Measurements from ENCODE around the gene UCN3.

UCN3 gene

GRCh38 chr10:5413012-5413938 is 48.5 kb downstream of the UCN3 start:
- H3K27ac Mint-ChIP-seq, result no peak overlapping the region
- peaks cover 3% of the 10 kb centered on the region for H3K27me3 Mint-ChIP-seq (ENCODE audit: low read depth, poor library complexity)
- no peak for DNase-seq
- H3K4me1 Mint-ChIP-seq, result peaks cover 4% of the 10 kb centered on the region
- peaks cover 42% of the 10 kb centered on the region for H3K9me3 Mint-ChIP-seq
- no peaks in the 10 kb centered on the region for H3K36me3 Mint-ChIP-seq (ENCODE audit: low read depth)
- no peak for TF ChIP-seq CTCF (IDR thresholded peaks at IDR 0.05)
- no peak overlapping the region for H3K4me3 Mint-ChIP-seq

- Mint-ChIP-seq H3K36me3 (ENCODE audit: low read depth) (no peaks in the 10 kb centered on the region), H3K9me3 (peaks cover 61% of the 10 kb centered on the region), H3K27me3 (ENCODE audit: low read depth, poor library complexity) (no peaks in the 10 kb centered on the region), H3K27ac (no peak overlapping the region), H3K4me1 (peaks cover 3% of the 10 kb centered on the region), H3K4me3 (no peak overlapping the region)
- TF ChIP-seq CTCF (IDR thresholded peaks at IDR 0.05), result no peak
- no peak for DNase-seq
Observed at GRCh38 chr10:5416981-5417380, 52.2 kb downstream of the UCN3 start.

DNA sequence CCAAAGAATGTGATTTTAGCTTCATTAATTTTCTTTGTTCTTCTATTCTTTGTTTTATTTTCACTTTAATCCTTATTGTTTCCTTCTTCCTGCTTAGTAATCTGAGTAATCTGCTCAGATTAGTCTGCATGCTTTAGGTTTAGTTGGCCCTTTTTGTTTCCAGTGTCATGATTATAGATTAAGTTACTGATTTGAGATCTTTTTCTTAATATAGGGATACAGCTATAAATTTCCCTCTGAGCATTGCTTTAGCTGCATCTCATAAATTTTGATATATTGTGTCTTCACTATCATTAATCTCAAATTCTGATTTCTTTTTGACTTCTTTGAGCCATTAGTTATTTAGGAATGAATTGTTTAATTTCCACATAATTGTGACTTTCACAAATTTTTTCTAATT is 53.8 kb downstream of the UCN3 start:
- Mint-ChIP-seq H3K4me1 (no peaks in the 10 kb centered on the region), H3K36me3 (ENCODE audit: low read depth) (no peaks in the 10 kb centered on the region), H3K27ac (no peak overlapping the region), H3K4me3 (no peak overlapping the region), H3K27me3 (ENCODE audit: low read depth, poor library complexity) (no peaks in the 10 kb centered on the region), H3K9me3 (peaks cover 65% of the 10 kb centered on the region)
- DNase-seq, result no peak
- no peak for TF ChIP-seq CTCF (IDR thresholded peaks at IDR 0.05)

DNA sequence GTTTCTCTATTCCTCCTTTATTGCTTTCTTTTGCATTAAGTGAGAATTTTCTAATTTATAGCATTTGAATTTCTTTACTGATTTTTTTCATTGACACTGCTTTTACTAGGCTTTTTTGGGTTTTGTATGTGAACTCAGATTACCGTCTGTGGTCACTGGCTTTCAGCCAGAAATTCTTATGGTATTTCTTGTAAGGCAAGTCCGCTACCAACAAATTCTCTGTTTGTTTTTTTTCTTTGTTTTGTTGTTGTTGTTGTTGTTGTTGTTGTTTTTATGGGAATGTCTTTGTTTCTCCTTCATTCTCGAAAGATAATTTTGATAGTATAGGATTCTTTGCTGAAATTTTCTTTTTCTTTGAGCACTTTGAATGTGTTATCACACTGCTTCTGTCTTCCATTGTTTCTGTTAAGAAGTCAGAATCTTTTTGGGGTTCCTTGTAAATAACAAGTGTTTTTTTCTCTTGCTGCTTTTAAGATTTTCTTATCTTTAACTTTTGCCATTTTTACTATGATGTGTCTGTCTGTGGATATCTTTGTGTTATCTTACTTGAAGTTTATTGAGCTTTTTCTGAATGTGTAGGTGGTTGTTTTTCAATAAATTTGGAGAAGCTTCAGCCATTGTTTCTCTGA is 54.8 kb downstream of the UCN3 start:
- no peak for DNase-seq
- peaks cover 65% of the 10 kb centered on the region for H3K9me3 Mint-ChIP-seq
- H3K4me1 Mint-ChIP-seq, result no peaks in the 10 kb centered on the region
- TF ChIP-seq CTCF (IDR thresholded peaks at IDR 0.05), result no peak
- no peaks in the 10 kb centered on the region for H3K27me3 Mint-ChIP-seq (ENCODE audit: low read depth, poor library complexity)
- no peaks in the 10 kb centered on the region for H3K36me3 Mint-ChIP-seq (ENCODE audit: low read depth)
- H3K27ac Mint-ChIP-seq, result no peak overlapping the region
- no peak overlapping the region for H3K4me3 Mint-ChIP-seq

DNA sequence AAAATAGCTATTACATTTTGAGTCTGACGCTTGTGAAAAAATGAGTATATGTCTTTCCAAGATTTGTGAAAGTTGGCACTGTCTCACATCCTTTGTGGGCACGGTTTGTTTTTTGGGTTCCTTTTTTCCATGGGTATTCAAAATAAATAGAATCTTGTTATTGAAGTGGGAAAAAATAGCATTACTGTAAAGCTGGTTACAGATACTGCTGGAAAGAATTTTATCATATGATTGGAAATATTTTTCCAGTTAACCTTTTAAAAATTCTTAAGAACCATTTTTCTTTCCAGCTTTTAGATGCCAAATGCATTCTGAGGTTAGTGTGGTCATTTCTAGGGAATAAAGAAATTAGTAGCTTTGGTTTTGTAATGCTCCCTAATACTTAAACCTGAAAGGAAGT is 59.0 kb downstream of the UCN3 start:
- no peak overlapping the region for H3K4me3 Mint-ChIP-seq
- H3K4me1 Mint-ChIP-seq, result peaks cover 13% of the 10 kb centered on the region
- no peak for DNase-seq
- TF ChIP-seq CTCF (IDR thresholded peaks at IDR 0.05), result no peak
- no peak overlapping the region for H3K27ac Mint-ChIP-seq
- H3K36me3 Mint-ChIP-seq (ENCODE audit: low read depth), result peaks cover 10% of the 10 kb centered on the region
- H3K9me3 Mint-ChIP-seq, result peaks cover 33% of the 10 kb centered on the region
- H3K27me3 Mint-ChIP-seq (ENCODE audit: low read depth, poor library complexity), result no peaks in the 10 kb centered on the region
